GM12891 (cell line): ENCODE results near the gene IFNA17.
"Not testable (repeated sequence)": the region's sequence is repeated elsewhere in the genome, so short reads cannot be mapped to it uniquely, and the experiment has no call there.

Experiments
- DNase-seq: peaks from one replicate; pipeline ENCODE4 v3.0.0; 2011; ENCODE audit warnings: low spot score; ENCODE audit not compliant: insufficient read length
- FAIRE-seq: peaks from 2 replicates; lab custom pipeline; 2011; peaks lifted over from hg19 to GRCh38; lab: Jason Lieb, UNC
- PAX5 ChIP-seq: IDR thresholded peaks from 2 replicates; pipeline ENCODE4 v1.6.1; 2011; ENCODE audit warnings: low read length, moderate library complexity, mild to moderate bottlenecking; ENCODE audit not compliant: insufficient read depth, severe bottlenecking
- POLR2A ChIP-seq: IDR thresholded peaks from 2 replicates; pipeline ENCODE4 v1.6.1; 2011; ENCODE audit warnings: low read depth, low read length, control low read depth
- POLR2AphosphoS5 ChIP-seq: IDR thresholded peaks from 2 replicates; pipeline ENCODE4 v1.6.1; 2011; ENCODE audit warnings: low read depth, low read length, control low read depth
- POU2F2 ChIP-seq: IDR thresholded peaks from 2 replicates; pipeline ENCODE4 v1.6.1; 2011; ENCODE audit warnings: low read depth, mild to moderate bottlenecking, control low read depth, low read length, moderate library complexity
- SPI1 ChIP-seq: IDR thresholded peaks from 2 replicates; pipeline ENCODE4 v1.6.1; 2011; ENCODE audit warnings: low read depth, low read length, control low read depth
- TAF1 ChIP-seq: IDR thresholded peaks from 2 replicates; pipeline ENCODE4 v1.6.1; 2011; ENCODE audit warnings: low read depth, low read length, control low read depth

The IFNA17 gene

DNA sequence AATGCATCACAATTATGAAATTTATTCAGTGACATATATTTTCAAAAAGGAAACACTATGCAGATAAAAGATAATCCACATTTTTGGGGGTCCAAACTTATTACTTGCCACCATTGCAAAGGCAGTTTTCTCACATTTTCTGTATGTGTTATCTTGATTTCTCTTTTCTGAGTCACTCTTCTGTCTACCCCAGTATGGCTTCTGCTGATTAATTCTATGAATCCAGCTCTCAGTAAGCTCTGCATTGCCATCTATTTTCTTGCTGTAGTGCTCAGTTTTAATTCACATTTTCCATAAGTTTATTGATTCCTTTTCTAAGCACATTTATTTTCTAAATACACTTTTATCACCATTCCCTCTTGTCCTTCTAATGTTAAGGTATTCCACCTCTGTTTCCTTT, 22.8 kb downstream of the IFNA17 start:
- FAIRE-seq, result no peak
- TF ChIP-seq SPI1, result no peak
- no peak for TF ChIP-seq POLR2AphosphoS5
- TF ChIP-seq PAX5, result no peak
- TF ChIP-seq TAF1, result no peak
- TF ChIP-seq POU2F2, result no peak
- TF ChIP-seq POLR2A, result no peak
- DNase-seq, result no peak

DNA sequence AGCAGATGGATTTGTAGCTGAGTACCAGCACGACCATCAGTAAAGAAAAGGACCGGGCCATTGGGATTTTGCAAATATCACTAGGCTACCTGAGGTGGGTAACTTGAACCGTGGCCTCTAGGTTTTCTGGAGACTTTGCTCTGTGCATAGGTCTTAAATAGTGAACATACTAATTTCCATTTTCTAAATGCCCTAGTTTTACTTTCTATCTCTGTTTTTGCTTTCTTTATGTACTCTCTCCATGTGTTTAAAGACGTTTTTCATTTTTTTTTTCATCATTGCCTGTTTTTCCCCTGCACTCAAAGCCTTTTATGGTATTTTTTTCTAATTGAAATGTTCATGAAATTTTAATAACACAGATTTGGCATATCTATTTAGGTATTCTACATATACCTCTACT, 25.9 kb downstream of the IFNA17 start, which contains the start of gene IFNA7:
Gene IFNA7 (minus strand): TSS at position 101 of the 400 bp plus-strand sequence. CDS start 40 bp downstream, at position 61.
- FAIRE-seq, DNase-seq: not testable (repeated sequence)

DNA sequence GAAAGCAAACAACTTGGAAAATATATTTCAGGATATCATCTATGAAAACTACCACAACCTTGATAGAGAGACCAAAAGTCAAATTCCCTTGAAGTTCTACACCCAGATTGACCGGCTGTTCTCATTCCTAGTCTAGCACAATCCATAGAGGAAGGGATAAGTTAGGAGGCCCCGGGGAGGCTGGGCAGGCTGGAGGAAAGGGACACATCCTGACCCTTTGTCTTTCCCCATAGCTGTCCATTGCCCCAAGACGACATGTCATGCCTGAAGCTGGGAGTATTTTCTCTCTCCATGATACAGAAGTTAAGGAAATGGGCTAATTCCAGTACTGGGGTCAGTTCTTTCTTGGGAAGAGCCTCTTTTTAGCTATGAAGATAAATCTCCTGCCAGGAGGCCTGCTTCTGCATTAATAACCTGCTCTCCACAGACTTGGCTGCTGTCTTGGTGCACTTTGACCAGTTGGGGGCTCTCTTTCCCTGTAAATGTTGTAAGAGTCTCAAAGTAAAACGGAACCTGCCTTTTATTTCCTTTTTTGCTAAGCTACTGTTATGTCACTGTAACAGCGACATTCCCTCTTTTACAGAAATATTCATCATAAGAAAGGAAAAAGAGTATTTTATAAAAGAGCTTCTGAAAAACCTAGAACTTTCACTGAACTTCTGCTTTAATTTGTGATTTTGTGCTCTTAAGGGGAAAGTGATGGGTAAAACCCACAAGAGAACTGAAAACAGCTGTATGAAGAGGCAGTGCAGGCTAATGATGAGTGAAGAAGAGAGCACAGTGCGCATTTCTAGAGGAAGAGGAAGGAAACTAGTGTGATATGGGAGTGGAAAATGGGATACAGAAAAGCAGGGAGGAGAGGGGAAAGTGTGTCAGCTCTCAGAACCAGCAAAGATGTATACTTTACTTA, 32.9 kb downstream of the IFNA17 start:
- not testable (repeated sequence) for DNase-seq
- peak; percentile 68 for FAIRE-seq

DNA sequence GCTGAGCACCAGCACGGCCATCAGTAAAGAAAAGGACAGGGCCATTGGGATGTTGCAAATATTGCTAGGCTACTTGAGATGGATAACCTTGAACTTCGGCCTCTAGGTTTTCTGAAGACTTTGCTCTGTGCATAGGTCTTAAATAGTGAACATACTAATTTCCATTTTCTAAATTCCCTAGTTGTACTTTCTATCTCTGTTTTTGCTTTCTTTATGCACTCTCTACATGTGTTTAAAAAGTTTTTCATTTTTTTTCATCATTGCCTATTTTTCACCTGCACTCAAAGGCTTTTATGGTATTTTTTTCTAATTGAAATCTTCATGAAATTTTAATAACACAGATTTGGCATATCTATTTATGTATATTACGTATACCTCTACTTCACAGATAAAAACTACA, 40.5 kb downstream of the IFNA17 start, which contains the start of gene IFNA4:
Gene IFNA4 (minus strand): TSS at position 101 of the 400 bp plus-strand sequence. CDS start 56 bp downstream, at position 45.
- not testable (repeated sequence) for FAIRE-seq, DNase-seq

DNA sequence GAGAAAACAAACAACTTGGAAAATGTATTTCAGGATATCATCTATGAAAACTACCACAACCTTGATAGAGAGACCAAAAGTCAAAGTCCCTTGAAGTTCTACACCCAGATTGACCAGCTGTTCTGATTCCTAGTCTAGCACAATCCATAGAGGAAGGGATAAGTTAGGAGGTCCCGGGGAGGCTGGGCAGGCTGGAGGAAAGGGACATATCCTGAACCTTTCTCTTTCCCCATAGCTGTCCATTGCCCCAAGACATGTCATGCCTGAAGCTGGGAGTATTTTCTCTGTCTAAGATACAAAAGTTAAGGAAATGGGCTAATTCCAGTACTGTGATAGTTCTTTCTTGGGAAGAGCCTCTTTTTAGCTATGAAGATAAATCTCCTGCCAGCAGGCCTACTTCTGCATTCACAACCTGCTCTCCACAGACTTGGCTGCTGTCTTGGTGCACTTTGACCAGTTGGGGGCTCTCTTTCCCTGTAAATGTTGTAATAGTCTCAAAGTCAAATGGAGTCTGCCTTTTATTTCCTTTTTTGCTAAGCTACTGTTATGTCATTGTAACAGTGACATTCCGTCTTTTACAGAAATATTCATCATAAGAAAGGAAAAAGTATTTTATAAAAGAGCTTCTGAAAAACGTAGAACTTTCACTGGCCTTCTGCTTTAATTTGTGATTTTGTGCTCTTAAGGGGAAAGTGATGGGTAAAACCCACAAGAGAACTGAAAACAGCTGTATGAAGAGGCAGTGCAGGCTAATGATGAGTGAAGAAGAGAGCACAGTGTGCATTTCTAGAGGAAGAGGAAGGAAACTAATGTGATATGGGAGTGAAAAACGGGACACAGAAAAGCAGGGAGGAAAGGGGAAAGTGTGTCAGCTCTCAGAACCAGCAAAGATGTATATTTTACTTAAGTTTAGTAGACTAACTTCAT, 44.9 kb downstream of the IFNA17 start:
- DNase-seq, result not testable (repeated sequence)
- TF ChIP-seq SPI1, result peak; percentile 17; the same call in 1 of the 2 replicates
- peak; percentile 40 for FAIRE-seq
